Erythroblast (primary cell): ENCODE data around the gene CAMKMT.
"Not testable (repeated sequence)": the region's sequence is repeated elsewhere in the genome, so short reads cannot be mapped to it uniquely, and the experiment has no call there.

Experiments
- DNase-seq, 2 experiments: peaks; one replicate each; lab custom pipeline; 2025; lab: John Stamatoyannopoulos, UW
- GATA1 ChIP-seq: IDR thresholded peaks from 2 replicates; pipeline ENCODE4 v1.6.1; 2011; ENCODE audit warnings: low read depth, mild to moderate bottlenecking, control low read depth, low read length, moderate library complexity
- POLR2A ChIP-seq: IDR thresholded peaks from 2 replicates; pipeline ENCODE4 v1.6.1; 2011; ENCODE audit warnings: mild to moderate bottlenecking, low read length

CAMKMT gene

GRCh38 chr2:44377486-44377885 is 15.7 kb downstream of the CAMKMT start:
- DNase-seq = no peak
- TF ChIP-seq GATA1 (no peak), POLR2A (no peak)

- not testable (repeated sequence) for DNase-seq
Observed at GRCh38 chr2:44385226-44385625, 23.5 kb downstream of the CAMKMT start.

- TF ChIP-seq POLR2A = no peak
- no peak for TF ChIP-seq GATA1
- DNase-seq = no peak
Observed at GRCh38 chr2:44388877-44389276, 27.1 kb downstream of the CAMKMT start.

- no peak for DNase-seq
- no peak for TF ChIP-seq GATA1
- TF ChIP-seq POLR2A = no peak
Observed at GRCh38 chr2:44389895-44390294, 28.1 kb downstream of the CAMKMT start.

- DNase-seq = peak; percentile 36 to 72
- TF ChIP-seq GATA1 (no peak), POLR2A (no peak)
Observed at GRCh38 chr2:44392338-44392943, 30.7 kb downstream of the CAMKMT start.

GRCh38 chr2:44397447-44398175 is 35.9 kb downstream of the CAMKMT start:
- TF ChIP-seq POLR2A (no peak), GATA1 (no peak)
- no peak for DNase-seq

GRCh38 chr2:44398243-44398897 is 36.6 kb downstream of the CAMKMT start:
- no peak for DNase-seq
- TF ChIP-seq GATA1 (no peak), POLR2A (no peak)

- no peak for DNase-seq
- TF ChIP-seq GATA1 (no peak), POLR2A (no peak)
Observed at GRCh38 chr2:44420725-44421124, 59.0 kb downstream of the CAMKMT start.

GRCh38 chr2:44424211-44424610 is 62.5 kb downstream of the CAMKMT start:
- TF ChIP-seq GATA1 (no peak), POLR2A (no peak)
- no peak for DNase-seq

GRCh38 chr2:44429034-44429433 is 67.3 kb downstream of the CAMKMT start:
- TF ChIP-seq POLR2A (no peak), GATA1 (no peak)
- no peak for DNase-seq

- DNase-seq = no peak
Observed at GRCh38 chr2:44430342-44430741, 68.6 kb downstream of the CAMKMT start.

GRCh38 chr2:44433895-44434294 is 72.1 kb downstream of the CAMKMT start:
- TF ChIP-seq GATA1 = no peak
- TF ChIP-seq POLR2A = no peak
- no peak for DNase-seq

More at GRCh38 chr2:44430342-44430741, 68.6 kb downstream of the CAMKMT start:
- TF ChIP-seq POLR2A = no peak
- no peak for TF ChIP-seq GATA1

- TF ChIP-seq GATA1 (no peak), POLR2A (no peak)
- no peak for DNase-seq
Observed at GRCh38 chr2:44441200-44441599, 79.5 kb downstream of the CAMKMT start.

- TF ChIP-seq POLR2A = no peak
- no peak for TF ChIP-seq GATA1
- DNase-seq = no peak
Observed at GRCh38 chr2:44442019-44442418, 80.3 kb downstream of the CAMKMT start.

- TF ChIP-seq GATA1 (no peak), POLR2A (no peak)
- no peak for DNase-seq
Observed at GRCh38 chr2:44443517-44443916, 81.8 kb downstream of the CAMKMT start.
